ENCODE measurements around the gene IFIT1. TPM values are rescaled to one million over a fixed set of nuclear protein-coding genes. Genes with fewer than 3 reads are reported as not detected.
A peak's percentile ranks its signal among the peaks of the same experiment; 100 is the strongest.
"Not testable (repeated sequence)": the region's sequence is repeated elsewhere in the genome, so short reads cannot be mapped to it uniquely, and the experiment has no call there.

The IFIT1 gene
- total RNA-seq, 1 experiment from 2014 or later, result 26.9 TPM

DNA sequence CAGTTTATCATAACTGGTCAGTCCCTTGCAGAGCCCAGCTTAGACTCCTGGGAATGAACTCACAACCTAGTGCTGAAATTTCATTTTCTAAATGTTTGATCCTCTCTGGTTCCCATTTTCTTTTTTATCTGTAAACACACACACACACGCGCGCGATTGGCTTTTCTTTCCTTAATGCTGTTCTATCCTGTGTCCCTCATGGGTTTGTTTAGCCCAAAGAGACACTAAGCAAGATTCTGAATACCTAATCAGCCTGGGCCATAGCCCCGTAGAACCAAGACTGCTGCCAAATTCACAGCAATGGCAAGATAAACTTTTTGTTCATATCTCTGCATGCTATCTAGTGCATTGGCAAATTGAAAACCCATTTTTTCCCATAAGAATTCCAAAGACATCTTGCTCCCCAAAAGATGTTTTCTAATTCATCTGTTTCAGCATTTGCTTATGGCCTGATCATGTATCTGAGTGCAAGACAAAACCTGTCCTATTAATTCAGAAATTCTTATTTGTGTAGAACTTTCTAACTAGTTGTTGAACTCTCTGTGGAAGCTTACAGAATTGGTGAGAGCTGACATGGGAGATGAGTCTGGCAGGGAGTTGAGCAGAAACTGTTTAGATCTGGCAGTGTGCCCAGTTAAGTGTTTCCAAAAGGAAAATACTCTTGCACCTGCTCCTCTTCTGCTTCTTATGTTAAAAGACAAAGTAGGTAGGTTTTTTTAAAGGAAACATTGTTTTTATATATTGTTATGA is 1.8 kb upstream of the IFIT1 start:
- DNase-seq (ENCODE audit: low read depth), result no peak
- in situ Hi-C loops (cut with HindIII; ENCODE audit: low pct_unique_long_range_greater_than_20kb, low sequenced_read_pairs), result no loop called here

GRCh38 chr10:89391226-89391576 is 1.2 kb upstream of the IFIT1 start:
- DNase-seq (ENCODE audit: low read depth); in situ Hi-C loops (cut with HindIII; ENCODE audit: low pct_unique_long_range_greater_than_20kb, low sequenced_read_pairs): not testable (repeated sequence)

- DNase-seq (ENCODE audit: low read depth), result peak; percentile 33
- in situ Hi-C loops (cut with HindIII; ENCODE audit: low pct_unique_long_range_greater_than_20kb, low sequenced_read_pairs), result no loop called here
These were observed 551 bp downstream of the IFIT1 start for GRCh38 chr10:89392974-89393373.

DNA sequence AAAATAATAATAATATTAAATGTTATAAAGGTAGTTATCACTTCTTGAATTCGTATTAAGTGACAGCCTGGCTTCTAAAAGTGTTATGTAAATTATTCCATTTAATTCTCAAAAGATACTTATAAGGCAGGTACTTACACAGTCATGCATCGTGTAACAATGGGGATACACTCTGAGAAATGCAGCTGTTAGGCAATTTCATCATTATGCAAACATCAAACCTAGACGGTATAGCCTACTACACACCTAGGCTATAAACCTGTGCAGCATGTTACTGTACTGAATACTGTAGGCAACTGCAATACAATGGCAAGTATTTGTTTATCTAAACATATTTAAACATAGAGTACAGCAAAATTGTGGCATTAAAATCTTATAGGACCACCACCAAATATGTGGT is 1.5 kb downstream of the IFIT1 start:
- in situ Hi-C loops (cut with HindIII; ENCODE audit: low pct_unique_long_range_greater_than_20kb, low sequenced_read_pairs), result no loop called here

GRCh38 chr10:89395141-89395540 is 2.7 kb downstream of the IFIT1 start:
- no peak for DNase-seq (ENCODE audit: low read depth)
- in situ Hi-C loops (cut with HindIII; ENCODE audit: low pct_unique_long_range_greater_than_20kb, low sequenced_read_pairs), result no loop called here

More for the DNA sequence above, 1.5 kb downstream of the IFIT1 start:
- DNase-seq (ENCODE audit: low read depth), result no peak

- in situ Hi-C loops (cut with HindIII; ENCODE audit: low pct_unique_long_range_greater_than_20kb, low sequenced_read_pairs), result no loop called here
- DNase-seq (ENCODE audit: low read depth), result no peak
These were observed 5.8 kb downstream of the IFIT1 start for GRCh38 chr10:89398003-89398749.

- in situ Hi-C loops (cut with HindIII; ENCODE audit: low pct_unique_long_range_greater_than_20kb, low sequenced_read_pairs), result no loop called here
- DNase-seq (ENCODE audit: low read depth), result no peak
These were observed 7.5 kb downstream of the IFIT1 start for GRCh38 chr10:89399956-89400355.

DNA sequence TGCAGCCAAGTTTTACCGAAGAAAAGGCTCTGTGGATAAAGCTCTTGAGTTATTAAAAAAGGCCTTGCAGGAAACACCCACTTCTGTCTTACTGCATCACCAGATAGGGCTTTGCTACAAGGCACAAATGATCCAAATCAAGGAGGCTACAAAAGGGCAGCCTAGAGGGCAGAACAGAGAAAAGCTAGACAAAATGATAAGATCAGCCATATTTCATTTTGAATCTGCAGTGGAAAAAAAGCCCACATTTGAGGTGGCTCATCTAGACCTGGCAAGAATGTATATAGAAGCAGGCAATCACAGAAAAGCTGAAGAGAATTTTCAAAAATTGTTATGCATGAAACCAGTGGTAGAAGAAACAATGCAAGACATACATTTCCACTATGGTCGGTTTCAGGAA is 10.6 kb downstream of the IFIT1 start:
- in situ Hi-C loops (cut with HindIII; ENCODE audit: low pct_unique_long_range_greater_than_20kb, low sequenced_read_pairs), result no loop called here
- DNase-seq (ENCODE audit: low read depth), result no peak

DNA sequence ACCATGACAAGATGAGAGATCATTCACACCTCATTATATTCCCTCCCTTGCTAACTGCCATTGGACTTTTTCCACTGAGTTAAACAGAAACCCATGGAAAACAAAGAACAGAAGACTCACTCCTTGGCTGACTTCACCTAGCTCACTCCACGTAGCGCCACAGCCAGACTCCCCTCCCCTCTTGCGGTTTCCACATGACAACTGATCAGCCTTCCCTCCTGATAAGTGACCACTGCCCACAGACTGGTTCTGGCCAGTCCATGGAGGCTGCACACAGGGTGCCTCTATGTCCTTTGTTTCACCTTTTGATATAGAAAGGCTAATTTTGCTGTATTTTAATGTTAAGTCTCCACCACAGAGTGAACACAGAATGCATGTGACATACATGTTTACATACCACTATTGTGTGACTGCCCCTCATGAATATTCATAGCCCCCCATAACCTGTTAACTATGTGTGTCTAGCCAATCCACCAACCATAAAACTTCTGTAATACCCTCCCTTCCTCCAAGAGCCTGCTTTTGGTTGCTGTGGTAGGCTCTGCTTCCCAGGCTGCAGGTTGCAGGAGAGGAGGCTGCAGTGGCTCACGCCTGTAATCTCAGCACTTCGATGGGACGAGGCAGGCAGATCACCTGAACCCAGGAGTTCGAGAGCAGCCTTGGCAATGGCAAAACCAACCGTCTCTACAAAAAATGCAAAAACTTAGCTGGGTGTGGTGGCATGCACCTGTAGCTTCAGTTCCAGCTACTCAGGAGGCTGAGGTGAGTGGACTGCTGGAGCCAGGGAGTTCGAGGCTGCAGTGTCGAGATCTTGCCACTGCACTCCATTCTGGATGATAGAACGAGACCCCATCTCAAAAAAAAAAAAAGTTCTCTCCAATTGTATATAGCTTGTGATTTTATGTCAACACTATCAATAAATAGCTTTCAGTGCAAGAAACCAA is 12.0 kb downstream of the IFIT1 start:
- in situ Hi-C loops (cut with HindIII; ENCODE audit: low pct_unique_long_range_greater_than_20kb, low sequenced_read_pairs), result no loop called here
- DNase-seq (ENCODE audit: low read depth), result peak; percentile 44

- in situ Hi-C loops (cut with HindIII; ENCODE audit: low pct_unique_long_range_greater_than_20kb, low sequenced_read_pairs), result not testable (repeated sequence)
These were observed 13.8 kb downstream of the IFIT1 start for GRCh38 chr10:89406178-89406577.

DNA sequence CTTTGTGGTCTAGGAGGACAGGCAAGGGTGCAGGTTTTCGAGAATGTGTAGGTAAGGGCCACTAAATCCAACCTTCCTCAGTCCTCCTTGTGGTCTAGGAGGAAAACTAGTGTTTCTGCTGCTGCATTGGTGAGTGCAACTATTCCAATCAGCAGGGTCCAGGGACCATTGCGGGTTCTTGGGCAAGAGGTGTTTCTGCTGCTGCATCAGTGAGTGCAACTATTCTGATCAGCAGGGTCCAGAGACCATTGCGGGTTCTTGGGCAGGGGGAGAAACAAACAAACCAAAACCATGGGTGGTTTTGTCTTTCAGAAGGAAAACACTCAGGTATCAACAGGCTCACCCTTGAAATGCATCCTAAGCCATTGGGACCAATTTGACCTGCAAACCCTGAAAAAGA is 15.4 kb downstream of the IFIT1 start:
- DNase-seq (ENCODE audit: low read depth); in situ Hi-C loops (cut with HindIII; ENCODE audit: low pct_unique_long_range_greater_than_20kb, low sequenced_read_pairs): not testable (repeated sequence)

More at GRCh38 chr10:89406178-89406577, 13.8 kb downstream of the IFIT1 start:
- DNase-seq (ENCODE audit: low read depth), result not testable (repeated sequence)

GRCh38 chr10:89409282-89409681 is 16.9 kb downstream of the IFIT1 start:
- DNase-seq (ENCODE audit: low read depth); in situ Hi-C loops (cut with HindIII; ENCODE audit: low pct_unique_long_range_greater_than_20kb, low sequenced_read_pairs): not testable (repeated sequence)

DNA sequence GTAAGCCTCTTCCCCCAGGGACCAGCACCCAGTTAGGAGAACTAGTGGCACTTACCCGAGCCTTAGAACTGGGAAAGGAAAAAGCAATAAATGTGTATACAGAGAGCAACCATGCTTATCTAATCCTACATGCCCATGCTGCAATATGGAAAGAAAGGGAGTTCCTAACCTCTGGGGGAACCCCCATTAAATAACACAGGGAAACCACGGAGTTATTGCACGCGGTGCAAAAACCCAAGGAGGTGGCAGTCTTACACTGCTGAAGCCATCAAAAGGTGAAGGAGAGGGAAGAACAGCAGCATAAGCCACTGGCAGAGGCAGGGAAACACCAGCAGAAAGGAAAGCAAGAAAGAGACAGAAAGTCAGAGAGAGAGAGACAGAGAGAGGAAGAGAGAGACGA is 18.1 kb downstream of the IFIT1 start:
- DNase-seq (ENCODE audit: low read depth); in situ Hi-C loops (cut with HindIII; ENCODE audit: low pct_unique_long_range_greater_than_20kb, low sequenced_read_pairs): not testable (repeated sequence)

- DNase-seq (ENCODE audit: low read depth); in situ Hi-C loops (cut with HindIII; ENCODE audit: low pct_unique_long_range_greater_than_20kb, low sequenced_read_pairs): not testable (repeated sequence)
These were observed 18.7 kb downstream of the IFIT1 start for GRCh38 chr10:89411135-89411534.

- in situ Hi-C loops (cut with HindIII; ENCODE audit: low pct_unique_long_range_greater_than_20kb, low sequenced_read_pairs); DNase-seq (ENCODE audit: low read depth): not testable (repeated sequence)
These were observed 19.9 kb downstream of the IFIT1 start for GRCh38 chr10:89412276-89412675.

DNA sequence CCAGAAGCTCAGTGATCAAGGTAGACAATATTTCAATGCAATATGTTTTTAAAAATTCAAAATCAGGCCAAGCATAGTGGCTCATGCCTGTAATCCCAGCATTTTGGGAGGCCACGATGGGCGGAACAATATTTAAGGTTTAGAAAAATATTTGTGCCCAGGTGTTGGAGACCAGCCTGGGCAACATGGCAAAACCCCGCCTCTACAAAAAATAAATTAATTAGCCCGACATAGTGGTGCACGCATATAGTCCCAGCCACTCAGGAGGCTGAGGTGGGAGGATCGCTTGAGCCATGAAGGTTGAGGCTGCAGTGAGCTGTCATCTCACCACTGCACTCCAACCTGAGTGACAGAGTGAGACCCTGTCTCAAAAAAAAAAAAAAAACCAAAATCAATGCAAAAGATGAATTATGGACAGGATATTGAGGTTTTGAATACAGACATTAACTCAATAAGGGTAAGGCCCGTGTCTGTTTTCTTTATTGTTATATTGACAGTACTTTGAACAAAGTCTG is 21.0 kb downstream of the IFIT1 start:
- no peak for DNase-seq (ENCODE audit: low read depth)
- in situ Hi-C loops (cut with HindIII; ENCODE audit: low pct_unique_long_range_greater_than_20kb, low sequenced_read_pairs), result no loop called here

- in situ Hi-C loops (cut with HindIII; ENCODE audit: low pct_unique_long_range_greater_than_20kb, low sequenced_read_pairs), result no loop called here
These were observed 21.9 kb downstream of the IFIT1 start, which contains the start of gene IFIT5 for GRCh38 chr10:89414146-89414878. IFIT5 (plus strand) TSS chr10:89414568; CDS start chr10:89414799, 231 bp downstream.

More at GRCh38 chr10:89414146-89414878, 21.9 kb downstream of the IFIT1 start, which contains the start of gene IFIT5:
- DNase-seq (ENCODE audit: low read depth), result peak; percentile 85

Data from Caki2 (cell line).